ENCODE results near the gene IL16. TPM values are rescaled to one million over a fixed set of nuclear protein-coding genes. Genes with fewer than 3 reads are reported as not detected.

The IL16 gene
- polyA plus RNA-seq, 1 donor from 2014 or later: not detected

GRCh38 chr15:81216422-81216821, 19.7 kb downstream of the IL16 start:
- no peak overlapping the region for H3K4me2 ChIP-seq (ENCODE audit: low read length)
- no peaks in the 10 kb centered on the region for H3K9me3 ChIP-seq (ENCODE audit: low read length)
- no peaks in the 10 kb centered on the region for H3K9me2 ChIP-seq (ENCODE audit: insufficient read depth, low read length)
- H2AFZ ChIP-seq (ENCODE audit: low read depth, low read length): no peak overlapping the region
- H3K9ac ChIP-seq (ENCODE audit: low read length): no peak overlapping the region
- no peak overlapping the region for H3K27ac ChIP-seq (ENCODE audit: low read length)
- H4K20me1 ChIP-seq (ENCODE audit: insufficient read depth): no peaks in the 10 kb centered on the region
- no peak overlapping the region for H3K4me3 ChIP-seq (ENCODE audit: low read length)
- H3K27me3 ChIP-seq (ENCODE audit: insufficient read depth, low read depth, low read length): no peaks in the 10 kb centered on the region
- no peaks in the 10 kb centered on the region for H3K36me3 ChIP-seq (ENCODE audit: insufficient read depth, low read length)
- no peaks in the 10 kb centered on the region for H3K79me2 ChIP-seq (replicated peaks; ENCODE audit: insufficient read depth, low read length)
- no peaks in the 10 kb centered on the region for H3F3A ChIP-seq (ENCODE audit: insufficient read depth, low read length, poor library complexity, severe bottlenecking)
- TF ChIP-seq EZH2 (IDR thresholded peaks at IDR 0.05; ENCODE audit: borderline replicate concordance, insufficient read depth, low read length, poor library complexity, severe bottlenecking) (no peak), TAF1 (IDR thresholded peaks at IDR 0.05; ENCODE audit: low read depth) (no peak), RAD21 (conservative IDR thresholded peaks at IDR 0.05) (no peak), CTCF (IDR thresholded peaks at IDR 0.05; ENCODE audit: poor library complexity, severe bottlenecking) (no peak), REST (IDR thresholded peaks at IDR 0.05; ENCODE audit: borderline replicate concordance) (no peak), POLR2AphosphoS5 (IDR thresholded peaks at IDR 0.05) (no peak), MXI1 (conservative IDR thresholded peaks at IDR 0.05; ENCODE audit: poor library complexity, severe bottlenecking) (no peak)

GRCh38 chr15:81221449-81221848, 24.8 kb downstream of the IL16 start:
- Histone ChIP-seq H3F3A (ENCODE audit: insufficient read depth, low read length, poor library complexity, severe bottlenecking) (no peaks in the 10 kb centered on the region), H2AFZ (ENCODE audit: low read depth, low read length) (no peak overlapping the region), H4K20me1 (ENCODE audit: insufficient read depth) (no peaks in the 10 kb centered on the region), H3K9ac (ENCODE audit: low read length) (no peak overlapping the region), H3K27ac (ENCODE audit: low read length) (no peak overlapping the region), H3K4me3 (ENCODE audit: low read length) (no peak overlapping the region), H3K79me2 (replicated peaks; ENCODE audit: insufficient read depth, low read length) (no peaks in the 10 kb centered on the region), H3K9me2 (ENCODE audit: insufficient read depth, low read length) (no peaks in the 10 kb centered on the region), H3K9me3 (ENCODE audit: low read length) (no peaks in the 10 kb centered on the region), H3K27me3 (ENCODE audit: insufficient read depth, low read depth, low read length) (no peaks in the 10 kb centered on the region), H3K36me3 (ENCODE audit: insufficient read depth, low read length) (no peaks in the 10 kb centered on the region), H3K4me2 (ENCODE audit: low read length) (no peak overlapping the region)
- no peak for TF ChIP-seq EP300 (conservative IDR thresholded peaks at IDR 0.05; ENCODE audit: poor library complexity, severe bottlenecking)

GRCh38 chr15:81222007-81222406, 25.3 kb downstream of the IL16 start:
- H3K27me3 ChIP-seq (ENCODE audit: insufficient read depth, low read depth, low read length): no peaks in the 10 kb centered on the region
- no peaks in the 10 kb centered on the region for H3K9me3 ChIP-seq (ENCODE audit: low read length)
- no peak overlapping the region for H2AFZ ChIP-seq (ENCODE audit: low read depth, low read length)
- H4K20me1 ChIP-seq (ENCODE audit: insufficient read depth): no peaks in the 10 kb centered on the region
- no peak overlapping the region for H3K4me2 ChIP-seq (ENCODE audit: low read length)
- H3K4me3 ChIP-seq (ENCODE audit: low read length): no peak overlapping the region
- no peak overlapping the region for H3K9ac ChIP-seq (ENCODE audit: low read length)
- no peaks in the 10 kb centered on the region for H3K9me2 ChIP-seq (ENCODE audit: insufficient read depth, low read length)
- no peaks in the 10 kb centered on the region for H3K79me2 ChIP-seq (replicated peaks; ENCODE audit: insufficient read depth, low read length)
- TF ChIP-seq SMC3 (conservative IDR thresholded peaks at IDR 0.05; ENCODE audit: poor library complexity) (no peak), POLR2AphosphoS5 (IDR thresholded peaks at IDR 0.05) (no peak), TAF1 (IDR thresholded peaks at IDR 0.05; ENCODE audit: low read depth) (no peak), REST (IDR thresholded peaks at IDR 0.05; ENCODE audit: borderline replicate concordance) (no peak), EZH2 (IDR thresholded peaks at IDR 0.05; ENCODE audit: borderline replicate concordance, insufficient read depth, low read length, poor library complexity, severe bottlenecking) (no peak), RAD21 (conservative IDR thresholded peaks at IDR 0.05) (no peak), CTCF (IDR thresholded peaks at IDR 0.05; ENCODE audit: poor library complexity, severe bottlenecking) (no peak)
- H3K36me3 ChIP-seq (ENCODE audit: insufficient read depth, low read length): no peaks in the 10 kb centered on the region
- H3F3A ChIP-seq (ENCODE audit: insufficient read depth, low read length, poor library complexity, severe bottlenecking): no peaks in the 10 kb centered on the region
- H3K27ac ChIP-seq (ENCODE audit: low read length): no peak overlapping the region

Measured in neural cell (in vitro differentiated cells).